ENCODE measurements around the gene OPRL1. TPM values are rescaled to one million over a fixed set of nuclear protein-coding genes. Genes with fewer than 3 reads are reported as not detected.

OPRL1 gene
- polyA plus RNA-seq: 0.81 TPM
- long read RNA-seq, donor 1: 0 reads
- long read RNA-seq, donor 2: 0 reads
- long read RNA-seq, donor 3: 0 reads
- long read RNA-seq, donor 4: 0 reads
- long read RNA-seq, donor 5: 0 reads
- long read RNA-seq, donor 6: 0 reads
- long read RNA-seq, donor 7: 0 reads
- long read RNA-seq, donor 8: 0 reads
- long read RNA-seq, donor 9: 0 reads
- long read RNA-seq, donor 10: 0 reads
- long read RNA-seq, donor 11: 0 reads

- H3K27ac ChIP-seq (ENCODE audit: low read length): no peak within 1 kb of the TSS
- peaks cover 63% of the 10 kb centered on the region for H3K27me3 ChIP-seq (ENCODE audit: control insufficient read depth, insufficient read depth, low read length)
- peaks cover 27% of the 10 kb centered on the region for H3K4me1 ChIP-seq (ENCODE audit: control insufficient read depth, insufficient read depth, low read length)
- no peak for DNase-seq
- peaks cover 3% of the 10 kb centered on the region for H3K9me3 ChIP-seq (ENCODE audit: control insufficient read depth, low read depth, low read length)
- H3K4me3 ChIP-seq (ENCODE audit: low read length): peak within 1 kb of the TSS; percentile 56
- no peaks in the 10 kb centered on the region for H3K36me3 ChIP-seq (ENCODE audit: control insufficient read depth, insufficient read depth, low read length)
- WGBS (ENCODE audit: insufficient coverage, low lambda C conversion rate): no CpG with 5 or more reads among the region's 62 CpGs
These were observed at the start of gene OPRL1 for GRCh38 chr20:64080013-64080812. OPRL1 (plus strand) TSS chr20:64080082; CDS start chr20:64092721, 12,639 bp downstream.

GRCh38 chr20:64030371-64031134 is 49.3 kb upstream of the OPRL1 start:
- Histone ChIP-seq H3K27ac (ENCODE audit: low read length) (no peak overlapping the region), H3K4me3 (ENCODE audit: low read length) (no peak overlapping the region), H3K27me3 (ENCODE audit: control insufficient read depth, insufficient read depth, low read length) (peaks cover 21% of the 10 kb centered on the region), H3K9me3 (ENCODE audit: control insufficient read depth, low read depth, low read length) (peaks cover 4% of the 10 kb centered on the region), H3K4me1 (ENCODE audit: control insufficient read depth, insufficient read depth, low read length) (peaks cover 15% of the 10 kb centered on the region), H3K36me3 (ENCODE audit: control insufficient read depth, insufficient read depth, low read length) (peaks cover 80% of the 10 kb centered on the region)
- WGBS (ENCODE audit: insufficient coverage, low lambda C conversion rate): no CpG with 5 or more reads among the region's 20 CpGs
- peak; percentile 57 to 90 for DNase-seq

GRCh38 chr20:64031822-64032314 is 48.0 kb upstream of the OPRL1 start:
- no peak for DNase-seq
- Histone ChIP-seq H3K27me3 (ENCODE audit: control insufficient read depth, insufficient read depth, low read length) (peaks cover 32% of the 10 kb centered on the region), H3K36me3 (ENCODE audit: control insufficient read depth, insufficient read depth, low read length) (peaks cover 72% of the 10 kb centered on the region), H3K4me1 (ENCODE audit: control insufficient read depth, insufficient read depth, low read length) (peaks cover 18% of the 10 kb centered on the region), H3K27ac (ENCODE audit: low read length) (no peak overlapping the region), H3K9me3 (ENCODE audit: control insufficient read depth, low read depth, low read length) (peaks cover 4% of the 10 kb centered on the region), H3K4me3 (ENCODE audit: low read length) (no peak overlapping the region)
- no CpG with 5 or more reads among the region's 19 CpGs for WGBS (ENCODE audit: insufficient coverage, low lambda C conversion rate)

- no peak for DNase-seq
- Histone ChIP-seq H3K27me3 (ENCODE audit: control insufficient read depth, insufficient read depth, low read length) (peaks cover 42% of the 10 kb centered on the region), H3K27ac (ENCODE audit: low read length) (no peak overlapping the region), H3K9me3 (ENCODE audit: control insufficient read depth, low read depth, low read length) (peaks cover 8% of the 10 kb centered on the region), H3K4me3 (ENCODE audit: low read length) (no peak overlapping the region), H3K36me3 (ENCODE audit: control insufficient read depth, insufficient read depth, low read length) (peaks cover 61% of the 10 kb centered on the region), H3K4me1 (ENCODE audit: control insufficient read depth, insufficient read depth, low read length) (peaks cover 23% of the 10 kb centered on the region)
- WGBS (ENCODE audit: insufficient coverage, low lambda C conversion rate): no CpG with 5 or more reads among the region's 31 CpGs
These were observed 46.9 kb upstream of the OPRL1 start for GRCh38 chr20:64032706-64033624.

GRCh38 chr20:64033981-64034493 is 45.8 kb upstream of the OPRL1 start:
- H3K9me3 ChIP-seq (ENCODE audit: control insufficient read depth, low read depth, low read length): peaks cover 9% of the 10 kb centered on the region
- H3K36me3 ChIP-seq (ENCODE audit: control insufficient read depth, insufficient read depth, low read length): peaks cover 51% of the 10 kb centered on the region
- peaks cover 50% of the 10 kb centered on the region for H3K27me3 ChIP-seq (ENCODE audit: control insufficient read depth, insufficient read depth, low read length)
- no peak overlapping the region for H3K4me3 ChIP-seq (ENCODE audit: low read length)
- no peak overlapping the region for H3K27ac ChIP-seq (ENCODE audit: low read length)
- H3K4me1 ChIP-seq (ENCODE audit: control insufficient read depth, insufficient read depth, low read length): peaks cover 24% of the 10 kb centered on the region
- no peak for DNase-seq
- no CpG with 5 or more reads among the region's 11 CpGs for WGBS (ENCODE audit: insufficient coverage, low lambda C conversion rate)

- WGBS (ENCODE audit: insufficient coverage, low lambda C conversion rate): no CpG with 5 or more reads among the region's 17 CpGs
- no peak overlapping the region for H3K4me3 ChIP-seq (ENCODE audit: low read length)
- H3K4me1 ChIP-seq (ENCODE audit: control insufficient read depth, insufficient read depth, low read length): peaks cover 23% of the 10 kb centered on the region
- peaks cover 63% of the 10 kb centered on the region for H3K27me3 ChIP-seq (ENCODE audit: control insufficient read depth, insufficient read depth, low read length)
- no peak for DNase-seq
- H3K36me3 ChIP-seq (ENCODE audit: control insufficient read depth, insufficient read depth, low read length): peaks cover 41% of the 10 kb centered on the region
- no peak overlapping the region for H3K27ac ChIP-seq (ENCODE audit: low read length)
- peaks cover 7% of the 10 kb centered on the region for H3K9me3 ChIP-seq (ENCODE audit: control insufficient read depth, low read depth, low read length)
These were observed 44.6 kb upstream of the OPRL1 start for GRCh38 chr20:64035066-64035932.

GRCh38 chr20:64035933-64036345 is 43.9 kb upstream of the OPRL1 start, which contains the start of gene C20orf204:
C20orf204 (plus strand) TSS chr20:64036182; CDS start chr20:64036324, 142 bp downstream.
- no peak for DNase-seq
- no peak within 1 kb of the TSS for H3K27ac ChIP-seq (ENCODE audit: low read length)
- no peak within 1 kb of the TSS for H3K4me3 ChIP-seq (ENCODE audit: low read length)
- WGBS (ENCODE audit: insufficient coverage, low lambda C conversion rate): no CpG with 5 or more reads among the region's 10 CpGs
- peaks cover 41% of the 10 kb centered on the region for H3K36me3 ChIP-seq (ENCODE audit: control insufficient read depth, insufficient read depth, low read length)
- H3K27me3 ChIP-seq (ENCODE audit: control insufficient read depth, insufficient read depth, low read length): peaks cover 69% of the 10 kb centered on the region
- H3K4me1 ChIP-seq (ENCODE audit: control insufficient read depth, insufficient read depth, low read length): peaks cover 17% of the 10 kb centered on the region
- H3K9me3 ChIP-seq (ENCODE audit: control insufficient read depth, low read depth, low read length): peaks cover 7% of the 10 kb centered on the region

- Histone ChIP-seq H3K4me1 (ENCODE audit: control insufficient read depth, insufficient read depth, low read length) (peaks cover 18% of the 10 kb centered on the region), H3K27ac (ENCODE audit: low read length) (no peak overlapping the region), H3K9me3 (ENCODE audit: control insufficient read depth, low read depth, low read length) (peaks cover 7% of the 10 kb centered on the region), H3K36me3 (ENCODE audit: control insufficient read depth, insufficient read depth, low read length) (peaks cover 41% of the 10 kb centered on the region), H3K27me3 (ENCODE audit: control insufficient read depth, insufficient read depth, low read length) (peaks cover 75% of the 10 kb centered on the region), H3K4me3 (ENCODE audit: low read length) (no peak overlapping the region)
- no peak for DNase-seq
- no CpG with 5 or more reads among the region's 17 CpGs for WGBS (ENCODE audit: insufficient coverage, low lambda C conversion rate)
These were observed 43.3 kb upstream of the OPRL1 start for GRCh38 chr20:64036346-64037198.

All from large intestine (tissue), 12 donors.